ENCODE results near the gene B4GALT3.

The B4GALT3 gene

GRCh38 chr1:161122967-161123366 is 54.3 kb downstream of the B4GALT3 start:
- ChIA-PET POLR2A (no interaction called here), CTCF (no interaction called here)

GRCh38 chr1:161121834-161122233 is 55.5 kb downstream of the B4GALT3 start:
- ChIA-PET POLR2A (interaction anchor here (0.8 to 0.9 kb wide), 2 partner anchors 9 to 11 kb away, joined by 3 to 5 read pairs; partner anchors contain the start of gene DEDD), CTCF (interaction anchor here (1.0 kb wide), 1 partner anchor 25 kb away, joined by 5 read pairs; no protein-coding TSS in a partner anchor)
- DNase-seq (ENCODE audit: low read depth, low spot score): no peak
- no peak overlapping the region for H3K4me3 ChIP-seq (ENCODE audit: low read depth, low read length)
- no peak for TF ChIP-seq CTCF (IDR thresholded peaks at IDR 0.05; ENCODE audit: insufficient read depth, low read length, missing control alignments)

More at GRCh38 chr1:161122967-161123366, 54.3 kb downstream of the B4GALT3 start:
- DNase-seq (ENCODE audit: low read depth, low spot score): no peak
- H3K4me3 ChIP-seq (ENCODE audit: low read depth, low read length): no peak overlapping the region
- TF ChIP-seq CTCF (IDR thresholded peaks at IDR 0.05; ENCODE audit: insufficient read depth, low read length, missing control alignments): no peak
